ENCODE results near the gene PAX3.

GRCh38 chr2:222341331-222341730 is 42.5 kb upstream of the PAX3 start:
- TF ChIP-seq CTCF (IDR thresholded peaks at IDR 0.05) (no peak), POLR2A (IDR thresholded peaks at IDR 0.05) (no peak)

Data from vagina (tissue), 2 donors.